T-helper 22 cell (primary cell): ENCODE measurements around the gene PLCB4.
"Not testable (repeated sequence)": the region's sequence is repeated elsewhere in the genome, so short reads cannot be mapped to it uniquely, and the experiment has no call there.

Experiments
- DNase-seq: peaks from one replicate; pipeline ENCODE4 v3.0.0-alpha.2; 2020; ENCODE audit warnings: low read depth

The PLCB4 gene

DNA sequence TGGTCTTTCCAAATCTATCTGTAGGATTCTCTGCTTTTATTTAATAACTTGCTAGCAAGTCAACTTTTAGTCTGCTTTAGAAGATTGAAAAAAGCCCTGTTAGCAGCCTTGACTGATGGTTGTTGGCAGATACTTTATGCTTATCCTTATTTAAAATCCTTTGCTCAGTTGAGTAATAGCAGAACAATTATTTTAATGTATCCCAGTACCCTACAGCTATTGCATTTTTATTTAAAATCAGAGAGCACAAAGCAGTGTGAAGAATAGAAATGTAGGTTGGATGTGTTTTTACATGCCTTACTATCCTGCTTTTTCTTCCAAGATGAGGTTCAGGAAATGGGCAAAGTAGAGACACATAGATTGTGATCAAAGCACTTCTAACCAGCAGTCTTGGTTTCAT, 298.4 kb downstream of the PLCB4 start:
- DNase-seq: no peak

GRCh38 chr20:9367746-9368145, 298.9 kb downstream of the PLCB4 start:
- no peak for DNase-seq

- no peak for DNase-seq
Observed at GRCh38 chr20:9368893-9369292, 300.0 kb downstream of the PLCB4 start.

GRCh38 chr20:9369557-9369956, 300.7 kb downstream of the PLCB4 start:
- no peak for DNase-seq

GRCh38 chr20:9374072-9374471, 305.2 kb downstream of the PLCB4 start:
- no peak for DNase-seq

DNA sequence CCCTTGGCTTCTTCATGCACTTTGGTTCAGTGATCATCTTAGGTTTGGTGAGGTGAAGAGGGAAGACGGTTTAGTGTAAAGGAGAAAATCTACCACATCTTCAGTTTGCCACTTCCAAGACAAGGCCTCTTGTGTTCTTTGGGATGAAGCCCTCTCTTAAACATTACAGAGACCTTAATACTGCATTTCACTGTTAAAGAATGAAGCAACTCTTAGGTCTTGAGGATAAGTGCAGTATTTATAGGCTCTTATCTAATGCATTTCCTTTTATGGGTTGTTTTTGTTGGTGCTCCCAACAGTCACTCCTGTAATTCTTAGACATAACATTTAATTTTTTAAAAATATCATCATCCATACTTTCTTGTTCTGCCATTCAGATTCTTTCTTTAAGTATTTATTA, 305.6 kb downstream of the PLCB4 start:
- no peak for DNase-seq

GRCh38 chr20:9375221-9375681, 306.4 kb downstream of the PLCB4 start:
- no peak for DNase-seq

DNA sequence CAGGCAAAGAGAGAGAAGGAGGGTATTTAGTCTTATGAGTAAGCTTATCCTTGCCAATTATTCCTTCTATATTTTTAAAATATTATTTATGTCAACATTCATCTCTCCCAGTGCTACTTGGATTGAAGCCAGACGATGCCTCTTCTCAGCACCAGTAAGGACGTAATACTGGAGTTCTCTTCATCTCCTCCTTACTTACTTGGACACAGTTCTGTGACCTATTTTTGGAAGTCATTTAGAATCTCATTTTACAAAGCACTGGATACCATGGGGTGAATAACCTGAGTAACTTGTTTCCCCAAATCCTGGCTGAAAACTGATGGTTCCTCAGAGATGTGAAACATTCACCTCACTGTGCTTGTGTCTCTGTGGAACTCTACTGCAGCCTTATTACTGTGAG, 308.1 kb downstream of the PLCB4 start:
- DNase-seq: no peak

- DNase-seq: not testable (repeated sequence)
Observed at GRCh38 chr20:9385345-9386310, 316.7 kb downstream of the PLCB4 start.

DNA sequence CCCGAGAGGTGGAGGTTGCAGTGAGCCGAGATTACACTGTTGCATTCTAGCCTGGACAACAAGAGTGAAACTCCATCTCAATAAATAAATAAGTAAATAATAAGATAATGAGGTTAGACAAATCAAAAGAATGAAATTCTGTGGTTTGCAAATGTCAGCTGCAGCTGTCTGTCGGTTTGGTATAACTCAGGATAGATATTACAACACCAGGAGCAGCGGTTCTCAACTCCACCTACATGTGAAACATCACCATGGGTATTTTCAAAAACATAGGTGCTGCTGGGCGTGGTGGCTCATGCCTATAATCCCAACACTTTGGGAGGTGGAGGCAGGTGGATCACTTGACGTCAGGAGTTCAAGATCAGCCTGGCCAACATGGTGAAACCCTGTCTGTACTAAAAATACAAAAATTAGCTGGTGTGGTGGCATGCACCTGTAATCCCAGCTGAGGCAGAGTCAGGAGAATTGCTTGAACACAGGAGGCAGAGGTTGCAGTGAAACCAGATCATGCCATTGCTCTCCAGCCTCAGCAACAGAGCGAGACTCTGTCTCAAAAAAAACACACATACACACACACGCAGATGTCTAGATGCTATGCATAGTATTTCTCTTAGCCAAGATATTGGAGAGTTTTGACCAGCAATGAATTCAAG, 319.4 kb downstream of the PLCB4 start:
- DNase-seq: no peak

DNA sequence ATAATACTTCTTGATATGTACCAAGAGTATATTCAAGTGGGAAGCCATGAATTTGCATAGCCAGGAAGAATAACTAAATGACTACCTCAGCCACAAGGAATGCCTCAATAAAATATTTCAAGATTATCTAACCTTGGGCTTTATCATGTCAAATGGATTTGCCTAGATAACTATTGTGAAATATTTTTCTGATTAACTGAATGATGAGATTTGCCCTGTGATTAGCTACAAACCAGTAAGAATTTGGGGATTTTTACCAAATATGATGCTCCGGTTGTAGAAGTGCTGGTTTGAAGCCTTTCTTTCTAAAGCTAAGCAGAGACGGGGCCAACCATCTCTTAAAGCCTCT, 319.9 kb downstream of the PLCB4 start:
- DNase-seq: no peak

DNA sequence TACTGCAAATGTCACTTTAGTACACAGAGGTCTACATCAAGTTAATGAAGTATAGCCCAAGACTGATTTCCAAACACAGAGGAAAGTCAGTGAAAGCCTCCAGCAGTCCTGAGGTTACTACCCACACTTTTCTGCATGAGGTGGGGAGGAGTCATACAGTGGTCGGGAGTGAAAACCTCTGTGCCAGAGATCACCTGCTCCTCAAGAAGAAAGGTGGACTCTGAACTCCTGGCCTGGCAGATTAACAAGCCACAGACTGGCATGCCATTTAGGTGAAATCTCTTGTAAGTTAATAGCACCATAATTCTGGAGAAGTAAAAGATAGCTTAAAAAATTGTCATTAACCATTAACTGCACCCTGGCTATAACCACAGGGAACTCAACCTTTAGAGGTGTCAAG, 320.5 kb downstream of the PLCB4 start:
- no peak for DNase-seq

DNA sequence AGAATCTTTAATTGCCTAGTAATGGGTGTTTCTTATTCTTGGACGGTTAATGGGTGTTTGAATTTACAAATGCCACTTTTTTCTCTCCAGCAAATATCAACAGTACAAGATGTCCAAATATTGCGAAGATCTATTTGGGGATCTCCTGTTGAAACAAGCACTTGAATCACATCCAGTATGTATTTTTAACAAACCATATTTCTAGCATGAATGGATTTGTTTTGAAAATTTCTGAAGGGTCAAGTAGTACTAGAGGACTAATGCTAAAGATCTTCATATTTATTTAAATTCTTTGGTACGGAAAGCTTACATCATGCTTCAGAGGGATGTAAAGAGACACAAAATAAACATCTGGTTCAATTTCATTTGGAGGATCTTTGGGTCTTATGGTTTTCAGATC, 321.6 kb downstream of the PLCB4 start:
- DNase-seq: no peak

DNA sequence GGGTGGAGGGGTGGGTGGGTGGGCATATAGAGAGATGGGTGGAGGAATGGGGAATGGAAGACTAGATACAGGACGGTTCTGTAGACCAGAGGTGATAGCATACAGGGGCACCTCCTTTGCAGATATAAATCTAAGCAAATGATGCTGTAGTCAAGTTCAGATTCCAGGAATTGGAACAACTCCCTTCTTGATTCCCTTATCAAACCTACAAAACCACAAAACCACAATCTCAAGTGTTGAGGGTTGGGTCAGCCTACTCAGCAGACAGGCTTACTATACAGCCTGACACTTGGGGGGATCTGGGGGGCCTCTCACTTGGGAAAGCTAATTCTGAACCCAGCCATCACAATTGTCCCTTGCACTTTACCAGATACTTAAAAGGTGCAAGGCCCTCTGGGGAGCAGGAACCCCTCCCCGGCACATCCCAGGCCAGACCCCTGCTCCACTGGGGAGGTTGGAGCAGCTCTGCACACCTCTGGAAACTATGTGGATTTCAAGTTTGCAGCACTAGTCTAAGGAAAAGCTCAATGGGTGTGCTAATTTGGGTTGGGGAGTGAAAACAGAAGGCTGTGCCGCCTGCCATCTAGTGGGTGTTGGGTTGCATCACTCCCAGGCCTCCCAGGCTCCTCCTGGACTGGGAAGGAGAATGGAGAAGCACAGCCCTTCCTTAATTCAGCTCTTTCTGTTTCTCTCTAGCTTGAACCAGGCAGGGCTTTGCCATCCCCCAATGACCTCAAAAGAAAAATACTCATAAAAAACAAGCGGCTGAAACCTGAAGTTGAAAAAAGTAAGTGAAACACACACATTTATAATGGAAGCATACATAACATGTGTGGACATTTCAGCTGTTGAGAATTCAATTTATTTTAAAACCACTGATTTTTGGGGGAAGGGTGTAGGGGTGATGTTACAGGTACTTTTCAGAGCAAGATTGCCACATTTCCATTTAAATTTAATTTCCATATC, 324.3 kb downstream of the PLCB4 start:
- DNase-seq: no peak

DNA sequence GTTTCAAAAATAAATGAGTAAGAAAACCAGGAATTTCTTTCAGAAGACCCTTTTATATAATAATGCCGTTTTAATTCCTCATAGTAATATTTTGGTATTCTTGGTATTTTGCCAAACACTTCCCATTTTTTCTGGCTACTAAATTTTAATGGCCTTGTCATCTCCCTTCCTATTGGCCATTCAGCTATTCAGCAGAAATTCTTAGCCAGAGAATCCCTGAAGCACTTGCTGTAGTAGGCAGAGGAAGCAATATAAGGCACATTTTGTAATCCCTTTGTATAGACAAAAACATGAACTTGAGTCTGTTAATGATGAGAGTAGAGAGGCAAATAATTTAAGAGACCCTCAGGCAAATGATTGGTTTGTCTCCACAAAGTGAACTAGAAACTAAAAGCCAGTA, 327.1 kb downstream of the PLCB4 start:
- DNase-seq: no peak

DNA sequence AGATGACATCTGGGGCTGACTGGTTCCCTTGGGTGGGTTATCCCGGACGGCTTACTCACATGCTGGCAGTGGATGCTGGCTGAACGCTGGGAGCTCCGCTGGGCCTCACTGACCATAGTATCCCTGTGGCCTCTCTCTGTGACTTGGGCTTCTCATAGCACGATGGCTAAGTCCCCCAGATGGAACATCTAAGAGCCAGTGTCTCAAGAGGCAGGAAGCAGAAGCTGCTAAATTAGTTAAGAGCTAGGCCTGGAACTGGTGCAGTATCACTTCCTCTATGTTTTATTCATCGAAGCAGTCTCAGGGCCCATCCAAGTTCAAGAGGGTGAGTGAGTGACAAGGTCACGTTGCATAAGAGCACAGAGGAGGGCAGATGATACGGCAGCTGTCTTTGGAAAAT, 329.0 kb downstream of the PLCB4 start:
- no peak for DNase-seq

DNA sequence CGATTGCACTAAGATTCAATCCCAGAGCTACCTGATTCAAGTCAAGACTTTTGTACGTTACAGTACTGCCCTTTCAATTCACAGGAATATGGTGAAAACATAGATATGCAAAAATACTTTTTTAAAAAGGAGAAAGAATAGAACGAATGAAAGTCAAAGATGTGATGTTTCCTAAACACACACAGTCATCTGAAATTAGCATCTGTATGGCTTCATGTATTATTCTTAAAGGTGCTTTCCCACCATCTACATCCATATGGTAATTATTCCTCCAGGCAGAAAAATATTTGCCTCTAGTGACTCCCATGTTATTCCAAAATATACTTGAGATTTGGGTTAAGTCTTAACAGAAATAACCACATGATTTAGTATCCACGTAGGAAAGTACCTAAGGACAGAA, 330.0 kb downstream of the PLCB4 start:
- no peak for DNase-seq

- DNase-seq: no peak
Observed at GRCh38 chr20:9399322-9399721, 330.4 kb downstream of the PLCB4 start.

- no peak for DNase-seq
Observed at GRCh38 chr20:9400171-9401025, 331.5 kb downstream of the PLCB4 start.

DNA sequence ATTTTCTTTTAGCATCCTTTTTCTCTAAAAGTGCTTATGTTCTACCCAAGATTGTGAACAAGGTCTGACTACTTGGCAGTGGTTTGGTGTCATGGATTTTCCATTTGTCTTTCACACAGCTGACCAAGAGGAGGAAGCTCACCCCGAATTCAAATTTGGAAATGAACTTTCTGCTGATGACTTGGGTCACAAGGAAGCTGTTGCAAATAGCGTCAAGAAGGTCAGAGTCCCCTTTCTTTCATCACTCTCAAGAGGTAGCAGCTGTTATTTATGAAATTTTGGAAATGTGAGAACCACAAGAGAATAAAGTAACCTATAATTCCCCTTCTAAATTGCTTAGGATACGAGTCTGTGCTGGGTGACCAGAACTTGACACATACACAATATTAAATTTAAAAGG, 332.5 kb downstream of the PLCB4 start:
- no peak for DNase-seq

GRCh38 chr20:9402141-9402540, 333.3 kb downstream of the PLCB4 start:
- no peak for DNase-seq
